T follicular helper cell (primary cell): ENCODE data around the gene MYLIP.

Experiments used
- DNase-seq: peaks from one replicate; pipeline ENCODE4 v3.0.0-alpha.2; 2020; ENCODE audit warnings: low read depth

Gene MYLIP

GRCh38 chr6:16139556-16139955, 10.7 kb downstream of the MYLIP start:
- no peak for DNase-seq

DNA sequence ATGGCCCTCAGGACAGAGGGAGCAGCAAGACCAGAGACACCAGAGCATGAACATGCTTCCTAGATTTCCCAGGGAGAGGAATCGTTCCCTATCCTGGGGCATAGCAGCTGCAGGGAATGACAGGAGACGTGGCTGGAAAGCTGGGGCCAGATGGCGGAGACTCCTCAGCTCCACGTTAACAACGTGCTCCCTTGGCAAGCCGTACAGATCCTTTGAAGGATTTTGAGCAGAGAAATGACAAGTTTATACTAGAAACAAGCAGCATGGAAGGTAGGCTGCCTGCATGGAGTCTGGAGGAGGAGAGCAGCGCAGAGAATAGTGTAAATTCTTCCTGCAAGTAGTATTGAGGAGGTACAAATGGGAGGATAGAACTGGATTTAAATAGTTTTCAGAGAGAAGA, 11.7 kb downstream of the MYLIP start:
- DNase-seq = no peak

GRCh38 chr6:16141514-16141913, 12.6 kb downstream of the MYLIP start:
- DNase-seq = no peak

- no peak for DNase-seq
These were observed 16.2 kb downstream of the MYLIP start for GRCh38 chr6:16145038-16145437.

GRCh38 chr6:16146028-16146427, 17.1 kb downstream of the MYLIP start:
- DNase-seq = no peak

DNA sequence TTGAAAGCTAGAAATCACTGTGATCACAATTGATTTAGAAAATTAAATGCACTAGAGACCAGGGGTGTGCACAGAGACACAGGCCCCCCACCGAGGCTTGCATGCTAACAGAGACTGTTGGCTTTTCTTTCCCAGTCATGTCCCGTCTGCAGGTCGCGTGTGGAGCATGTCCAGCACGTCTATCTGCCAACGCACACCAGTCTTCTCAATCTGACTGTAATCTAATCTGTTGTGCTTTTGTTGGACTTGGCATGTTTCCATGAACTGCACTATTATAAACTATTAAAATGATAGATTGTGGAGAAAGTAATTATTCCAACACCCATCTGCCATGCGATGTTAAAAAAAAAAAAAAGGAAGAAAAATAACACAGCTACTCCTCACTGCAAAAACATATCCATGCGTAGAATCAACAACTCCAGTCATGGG, 17.7 kb downstream of the MYLIP start:
- no peak for DNase-seq

- DNase-seq = no peak
These were observed 19.6 kb downstream of the MYLIP start for GRCh38 chr6:16148498-16148897.

DNA sequence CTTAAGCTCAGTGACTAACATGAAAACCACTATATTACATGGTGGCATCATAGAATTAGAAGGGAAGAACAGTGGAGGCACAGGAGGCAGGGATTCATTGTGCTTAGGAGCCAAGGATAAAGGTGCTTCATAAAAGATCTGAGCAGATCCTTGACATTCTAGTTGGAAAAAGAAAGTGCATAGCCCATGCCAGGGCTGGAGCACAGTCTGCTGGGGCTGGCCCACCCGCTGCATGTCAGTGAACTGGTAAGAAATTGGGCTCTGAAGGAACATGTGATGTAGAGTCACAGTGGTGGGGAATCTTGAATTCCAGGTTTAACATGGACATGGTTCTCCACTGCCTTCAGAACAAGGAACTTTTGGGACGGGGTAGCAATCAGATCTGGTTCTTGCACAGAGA, 20.4 kb downstream of the MYLIP start:
- no peak for DNase-seq

DNA sequence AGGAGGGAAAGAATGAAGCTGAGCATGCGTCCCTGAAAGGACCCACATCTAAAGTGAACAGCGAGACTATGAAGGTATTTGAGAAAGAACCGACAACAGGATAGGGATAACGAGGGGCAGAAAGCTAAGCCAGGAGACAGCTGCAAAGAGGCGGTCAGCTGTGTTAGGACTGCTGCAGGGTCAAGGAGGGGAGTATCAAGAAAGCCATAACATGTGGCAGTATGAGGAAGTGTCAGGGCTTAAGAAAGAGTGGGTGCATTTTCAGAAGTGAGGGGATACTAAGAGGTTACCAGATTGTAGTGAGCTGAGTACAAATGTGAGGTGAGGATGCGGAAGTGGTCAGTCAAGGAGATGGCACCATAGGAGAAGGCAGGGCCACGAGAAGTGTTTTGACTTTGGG, 21.2 kb downstream of the MYLIP start:
- DNase-seq = no peak

DNA sequence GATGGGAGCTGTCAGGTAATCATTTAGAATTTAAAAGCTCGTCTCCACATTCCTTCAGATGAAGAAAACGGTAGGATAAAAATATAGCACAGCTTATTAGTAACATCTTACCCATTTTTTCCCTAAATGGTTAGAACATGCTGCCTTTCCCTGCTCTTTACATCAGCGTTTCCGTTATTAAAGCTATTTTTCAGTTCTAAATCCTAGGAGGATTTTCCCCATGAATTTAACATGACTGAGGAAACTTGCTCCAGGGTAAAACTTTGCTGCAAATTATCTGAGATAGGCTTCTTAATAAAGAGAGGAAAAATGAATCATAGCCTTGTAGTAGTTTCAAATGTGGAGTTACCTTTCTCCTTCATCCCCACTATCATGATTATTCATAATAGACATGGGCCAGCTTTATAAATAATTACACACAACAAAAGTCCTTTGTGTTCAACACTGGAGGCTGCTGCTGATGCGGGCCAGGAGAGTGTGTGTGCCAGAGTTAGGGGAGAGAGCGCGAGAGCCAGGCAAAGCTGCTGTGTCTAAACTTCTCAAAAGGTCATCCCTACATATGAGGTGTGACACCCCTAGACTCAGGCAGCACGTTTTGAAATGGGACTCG, 24.4 kb downstream of the MYLIP start:
- no peak for DNase-seq

DNA sequence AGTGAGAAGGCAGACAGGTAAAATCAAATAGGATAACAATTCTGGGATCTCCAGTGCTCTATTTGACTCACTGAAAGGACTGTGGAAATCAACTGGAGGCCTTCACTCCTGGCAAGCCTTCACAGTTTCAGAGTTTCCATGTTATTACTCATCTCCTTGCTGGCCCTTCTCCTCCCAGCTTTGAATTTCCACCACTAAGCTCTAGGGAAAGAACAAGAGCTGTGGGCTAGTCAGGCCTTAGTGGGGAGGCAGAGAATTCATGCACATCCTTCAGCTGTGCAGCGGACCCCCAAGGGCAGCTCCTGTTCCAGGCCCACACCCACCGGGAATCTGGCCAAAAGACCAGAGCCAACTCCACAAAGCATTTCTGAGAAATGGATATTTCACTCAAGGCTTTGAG, 26.0 kb downstream of the MYLIP start:
- no peak for DNase-seq

DNA sequence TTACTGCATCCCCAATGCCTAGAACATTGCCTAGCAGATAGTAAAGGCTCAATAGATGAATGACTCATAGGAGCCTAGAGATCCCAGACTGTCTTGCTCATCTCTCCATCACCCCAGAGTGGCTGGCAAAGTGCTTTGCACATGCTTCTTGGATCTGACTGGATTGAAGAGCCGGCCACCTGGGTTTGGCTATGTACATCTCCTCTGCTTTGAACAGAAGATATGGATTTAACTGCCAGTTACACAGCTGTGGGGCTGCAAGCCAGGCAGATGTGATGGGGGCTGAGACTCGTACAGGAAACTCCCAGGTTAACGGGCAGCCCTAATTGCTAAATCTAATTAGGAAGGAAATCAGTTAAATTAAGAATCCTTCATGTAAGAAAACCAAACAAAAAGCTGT, 28.6 kb downstream of the MYLIP start:
- DNase-seq = no peak

- no peak for DNase-seq
These were observed 29.0 kb downstream of the MYLIP start for GRCh38 chr6:16157909-16158308.

DNA sequence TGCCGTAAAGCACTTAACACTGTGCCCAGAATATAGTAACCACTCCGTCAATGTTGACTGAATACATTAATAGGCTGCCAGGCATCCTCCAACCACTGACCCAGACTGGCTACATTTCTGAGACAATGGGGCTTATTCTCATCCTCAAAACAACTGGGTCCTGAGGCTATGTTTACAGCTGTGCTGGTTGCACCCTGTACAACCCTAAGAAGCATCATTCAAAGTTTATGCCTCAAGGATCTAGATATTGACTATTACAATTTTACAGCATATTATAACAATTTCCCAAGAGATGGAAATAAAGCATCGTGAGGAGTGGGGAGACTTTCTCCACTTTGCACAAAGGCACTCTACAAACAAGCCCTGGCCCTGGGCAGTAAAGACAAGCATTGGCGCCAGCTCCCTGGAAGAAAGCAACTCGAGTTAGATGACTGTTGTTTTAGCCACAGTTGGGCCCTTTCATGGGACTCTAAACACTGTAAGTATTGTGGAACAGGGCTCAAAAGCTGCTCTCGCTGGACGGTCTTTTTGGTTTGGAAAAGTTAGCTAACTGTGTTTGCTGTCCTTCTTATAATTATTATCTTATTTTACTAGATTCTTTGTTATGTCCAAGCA, 30.2 kb downstream of the MYLIP start:
- DNase-seq = no peak

DNA sequence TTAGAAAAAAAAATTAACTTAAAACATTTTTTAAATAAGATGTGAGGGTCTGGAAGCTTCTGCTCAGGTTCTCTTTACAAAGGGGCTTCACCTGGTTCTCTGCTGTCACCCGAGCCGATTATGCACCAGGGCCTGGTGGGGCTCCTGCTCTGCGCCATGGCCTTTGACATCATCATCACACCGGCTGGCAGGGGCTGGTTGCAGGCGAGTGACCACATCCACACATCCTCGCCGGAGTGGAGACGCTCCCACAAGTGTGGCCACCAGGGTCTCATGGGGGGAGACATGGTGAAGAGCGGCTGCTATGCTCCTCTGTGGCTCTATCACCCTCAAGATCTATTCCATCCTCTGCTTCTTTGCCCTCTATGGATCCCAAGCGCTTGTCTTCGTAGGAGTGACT, 31.9 kb downstream of the MYLIP start:
- DNase-seq = no peak

DNA sequence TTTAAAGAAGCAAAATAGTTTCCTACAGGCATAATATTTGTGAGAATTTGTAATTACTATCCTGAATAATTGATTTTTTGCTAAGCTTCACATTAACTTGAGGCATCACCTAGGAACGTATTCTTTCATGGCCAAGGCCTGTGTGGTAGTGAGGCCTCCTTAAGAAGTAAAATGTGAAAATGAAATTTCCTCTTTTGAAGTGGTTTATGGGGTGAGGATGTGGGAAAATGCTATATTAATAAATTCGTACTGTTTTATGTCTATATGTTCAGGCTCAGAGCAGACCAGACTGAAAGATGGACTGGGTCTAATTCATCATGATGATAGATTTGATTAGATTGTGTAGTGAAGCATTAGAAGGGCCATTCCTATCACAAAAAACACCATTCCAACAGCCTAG, 33.1 kb downstream of the MYLIP start:
- no peak for DNase-seq

GRCh38 chr6:16163066-16163465, 34.2 kb downstream of the MYLIP start:
- DNase-seq = no peak

- no peak for DNase-seq
These were observed 34.8 kb downstream of the MYLIP start for GRCh38 chr6:16163535-16164300.

DNA sequence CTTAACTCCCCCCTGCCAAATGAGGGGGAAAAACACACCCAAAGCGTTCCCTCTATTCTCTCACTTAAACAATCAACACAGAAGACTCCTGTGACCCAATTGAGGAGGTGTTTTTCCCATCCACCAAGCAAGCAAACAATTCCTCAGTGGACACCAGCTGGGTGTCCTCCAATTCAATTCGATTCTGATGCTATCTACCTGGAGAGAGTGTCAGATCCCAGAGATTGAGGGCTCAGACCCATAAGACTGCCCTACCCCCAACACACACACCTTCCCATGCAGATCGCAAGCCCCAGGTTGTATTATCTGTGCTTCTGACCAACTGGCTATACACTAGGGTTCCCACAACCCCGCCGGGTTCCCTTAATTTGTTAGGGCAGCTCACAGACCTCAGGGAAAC, 36.8 kb downstream of the MYLIP start:
- no peak for DNase-seq

GRCh38 chr6:16166871-16167608, 38.2 kb downstream of the MYLIP start:
- DNase-seq = no peak

DNA sequence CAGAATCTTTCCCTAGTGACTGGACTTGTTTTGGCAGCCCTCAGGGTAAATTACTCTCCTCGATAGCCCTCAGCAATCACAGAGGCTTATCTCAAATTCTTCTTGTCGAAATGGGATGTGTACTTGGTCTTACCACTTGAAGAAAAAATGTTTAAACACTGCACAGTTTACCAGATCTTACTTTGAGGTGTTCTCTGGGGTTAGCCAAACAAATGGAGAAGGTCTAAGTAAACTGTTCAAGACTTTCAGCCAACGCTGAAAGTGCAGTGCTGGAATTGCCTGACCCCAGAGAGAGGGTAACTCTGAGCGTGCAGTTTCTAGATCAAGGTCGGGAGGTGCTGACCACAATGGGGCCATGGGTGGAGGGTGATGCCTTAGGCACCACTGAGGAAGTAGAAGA, 39.2 kb downstream of the MYLIP start:
- DNase-seq = no peak

GRCh38 chr6:16168858-16169257, 40.0 kb downstream of the MYLIP start:
- DNase-seq = no peak

DNA sequence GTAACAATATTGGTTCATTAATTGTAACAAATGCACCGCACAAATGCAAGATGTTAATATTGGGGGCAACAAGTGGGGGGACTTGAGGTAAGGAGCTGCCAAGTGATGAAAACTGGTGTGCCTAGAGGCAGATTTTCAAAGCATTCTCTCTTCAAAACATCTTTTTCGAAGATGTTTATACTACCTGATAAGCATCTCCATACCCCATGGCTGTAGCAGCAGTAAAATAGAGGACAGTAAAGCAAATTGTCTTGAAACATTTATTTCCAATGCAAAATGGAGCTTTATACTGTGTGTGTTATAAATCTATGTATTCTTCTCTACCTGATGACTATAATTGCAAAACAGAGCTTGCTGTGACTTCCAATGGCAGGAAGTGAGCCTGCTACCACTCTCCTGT, 42.5 kb downstream of the MYLIP start:
- DNase-seq = no peak
